Dendritic cell treated with granulocyte-macrophage colony-stimulating factor and Interleukin-4, amounts not matched to agents 40 ng/mL and 50 ng/mL, for 4 days (primary cell): ENCODE results near the gene NSG1.

Source experiments
- H3K27ac Mint-ChIP-seq: one replicate; pipeline ENCODE4 v1.8.0; 2022; ENCODE audit warnings: mild to moderate bottlenecking, mixed read lengths
- H3K27me3 Mint-ChIP-seq: one replicate; pipeline ENCODE4 v1.8.0; 2022; ENCODE audit warnings: mild to moderate bottlenecking, mixed read lengths
- H3K36me3 Mint-ChIP-seq: one replicate; pipeline ENCODE4 v1.8.0; 2022; ENCODE audit warnings: low read depth, mixed read lengths
- H3K4me1 Mint-ChIP-seq: one replicate; pipeline ENCODE4 v1.8.0; 2022; ENCODE audit warnings: low read depth, mixed read lengths
- H3K4me3 Mint-ChIP-seq: one replicate; pipeline ENCODE4 v1.8.0; 2022; ENCODE audit warnings: mild to moderate bottlenecking, moderate library complexity, mixed read lengths
- H3K9me3 Mint-ChIP-seq: one replicate; pipeline ENCODE4 v1.8.0; 2022; ENCODE audit warnings: mixed read lengths
- intact Hi-C: fragments of 100-400 bp; cut with micrococcal nuclease; formaldehyde crosslinking; loops from one replicate; pipeline ENCODE4 v1.15.0; 2022

Gene NSG1

DNA sequence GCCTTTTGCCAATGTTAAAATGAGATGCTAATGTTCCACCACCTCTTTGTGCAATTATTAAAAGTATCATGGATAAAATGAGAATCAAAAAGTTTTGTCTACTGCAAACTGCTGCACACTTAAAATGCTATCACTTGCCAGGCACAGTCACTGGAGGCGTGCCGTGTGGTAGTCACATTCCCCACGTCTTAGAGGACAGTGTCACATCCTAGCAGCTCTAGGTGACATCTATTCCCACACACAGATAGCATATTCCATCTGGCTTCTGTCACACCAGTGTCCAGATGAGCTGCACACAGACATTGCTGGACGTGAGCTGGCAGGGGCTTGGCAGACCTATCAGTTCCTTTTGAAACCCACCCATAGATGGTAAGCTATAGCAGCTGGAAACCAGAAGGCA lies 47.0 kb downstream of the NSG1 start:
- Mint-ChIP-seq H3K27me3 (no peaks in the 10 kb centered on the region), H3K9me3 (no peaks in the 10 kb centered on the region), H3K4me3 (no peak overlapping the region), H3K4me1 (no peaks in the 10 kb centered on the region), H3K36me3 (peaks cover 79% of the 10 kb centered on the region), H3K27ac (no peak overlapping the region)
- intact Hi-C loops, result no loop called here

DNA sequence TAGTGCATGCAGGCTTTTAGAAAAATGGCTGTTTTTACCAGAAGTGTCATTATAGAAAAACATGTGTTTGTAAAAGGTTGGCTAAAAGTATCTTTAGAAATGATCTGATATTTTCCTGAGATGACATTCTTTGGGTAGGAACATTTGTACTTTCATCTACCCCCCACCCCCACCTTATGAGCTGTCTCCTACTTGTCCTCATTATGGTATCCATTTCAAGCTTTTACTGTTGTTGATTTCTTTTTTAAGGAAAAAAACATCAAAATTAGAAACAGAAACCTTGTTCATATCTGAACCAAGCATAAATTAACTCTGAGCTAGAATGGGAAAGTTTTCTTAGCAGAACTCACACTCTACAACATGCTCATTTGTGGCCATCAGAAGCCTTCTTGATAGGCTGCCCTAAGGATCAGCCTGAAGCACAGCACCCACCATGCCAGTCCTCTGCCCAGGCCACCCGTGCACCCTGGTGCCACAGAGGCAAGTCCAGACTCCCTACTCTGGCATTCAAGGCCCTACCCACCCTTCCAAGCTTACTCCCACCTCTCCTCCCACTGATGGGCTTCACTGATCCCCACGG lies 49.4 kb downstream of the NSG1 start:
- no peaks in the 10 kb centered on the region for H3K4me1 Mint-ChIP-seq
- peaks cover 85% of the 10 kb centered on the region for H3K36me3 Mint-ChIP-seq
- intact Hi-C loops, result no loop called here
- no peaks in the 10 kb centered on the region for H3K27me3 Mint-ChIP-seq
- no peaks in the 10 kb centered on the region for H3K9me3 Mint-ChIP-seq
- H3K27ac Mint-ChIP-seq, result no peak overlapping the region
- no peak overlapping the region for H3K4me3 Mint-ChIP-seq

DNA sequence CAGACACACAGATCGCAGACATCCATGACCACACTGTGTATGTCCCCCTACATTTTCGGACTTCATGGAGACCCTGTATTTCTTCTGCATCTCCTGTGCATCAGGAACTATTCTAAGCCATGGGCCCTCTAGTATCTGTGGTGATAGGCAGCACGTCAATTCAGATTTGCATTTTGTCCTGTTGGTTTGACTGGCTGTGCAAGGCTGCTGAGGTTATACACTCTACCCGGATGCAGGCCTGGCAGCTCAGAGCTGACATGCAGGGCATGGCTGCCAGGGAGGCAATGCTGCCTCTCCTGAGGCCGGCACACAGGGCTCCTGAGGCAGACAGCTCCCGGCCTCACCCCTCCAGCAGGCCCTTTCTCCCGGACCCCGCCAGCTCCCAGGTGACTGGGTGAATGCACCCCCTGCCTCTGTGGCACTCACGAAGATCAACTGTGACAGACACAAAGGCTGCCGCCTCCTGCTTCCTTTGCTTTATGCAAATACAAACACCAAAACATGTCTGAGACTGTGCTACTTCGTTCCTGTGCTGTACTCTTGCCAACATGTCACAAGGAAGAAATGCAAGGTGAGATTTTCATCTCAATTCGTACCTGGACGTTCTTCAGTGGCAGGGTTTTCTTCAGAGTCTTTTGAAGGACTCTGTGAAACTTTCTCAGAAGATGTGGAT lies 51.0 kb downstream of the NSG1 start:
- Mint-ChIP-seq H3K27ac (no peak overlapping the region), H3K36me3 (peaks cover 83% of the 10 kb centered on the region), H3K4me1 (no peaks in the 10 kb centered on the region), H3K4me3 (no peak overlapping the region), H3K9me3 (no peaks in the 10 kb centered on the region), H3K27me3 (no peaks in the 10 kb centered on the region)
- intact Hi-C loops, result no loop called here

DNA sequence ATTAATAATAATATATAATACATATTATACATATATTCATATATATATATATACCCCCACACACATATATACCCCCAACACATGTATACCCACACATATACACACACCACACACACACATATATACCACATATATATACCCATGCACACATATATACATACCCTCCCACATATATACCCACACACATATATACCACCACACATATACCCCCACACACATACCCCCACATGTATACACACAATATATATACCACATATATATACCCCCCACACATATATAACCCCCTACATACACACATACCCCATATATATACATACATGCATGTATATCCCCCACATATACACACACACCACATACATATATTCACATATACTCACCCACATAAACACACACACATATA lies 52.0 kb downstream of the NSG1 start:
- Mint-ChIP-seq H3K4me3 (no peak overlapping the region), H3K36me3 (peaks cover 80% of the 10 kb centered on the region), H3K27me3 (no peaks in the 10 kb centered on the region), H3K4me1 (no peaks in the 10 kb centered on the region), H3K27ac (no peak overlapping the region), H3K9me3 (no peaks in the 10 kb centered on the region)
- intact Hi-C loops, result no loop called here

DNA sequence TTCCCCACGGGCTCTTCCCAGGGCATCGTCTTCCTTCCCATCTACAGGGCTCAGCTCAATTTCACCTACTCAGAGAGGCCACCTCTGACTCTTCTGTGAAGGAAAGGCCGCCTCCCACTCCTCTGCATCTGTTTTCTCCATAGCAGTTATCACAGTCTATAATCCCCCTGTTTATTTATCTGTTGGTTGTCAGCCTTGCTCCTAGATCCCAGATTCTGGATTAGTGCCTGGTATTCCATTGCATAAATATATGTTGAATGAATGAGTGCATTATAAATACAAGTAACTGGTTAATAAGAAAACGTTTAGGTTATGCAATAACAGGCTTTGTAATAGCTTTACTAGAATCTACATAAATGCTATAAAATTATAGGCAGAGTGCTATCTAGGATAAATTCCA lies 52.9 kb downstream of the NSG1 start:
- Mint-ChIP-seq H3K4me1 (no peaks in the 10 kb centered on the region), H3K36me3 (peaks cover 80% of the 10 kb centered on the region)
- intact Hi-C loops, result no loop called here

DNA sequence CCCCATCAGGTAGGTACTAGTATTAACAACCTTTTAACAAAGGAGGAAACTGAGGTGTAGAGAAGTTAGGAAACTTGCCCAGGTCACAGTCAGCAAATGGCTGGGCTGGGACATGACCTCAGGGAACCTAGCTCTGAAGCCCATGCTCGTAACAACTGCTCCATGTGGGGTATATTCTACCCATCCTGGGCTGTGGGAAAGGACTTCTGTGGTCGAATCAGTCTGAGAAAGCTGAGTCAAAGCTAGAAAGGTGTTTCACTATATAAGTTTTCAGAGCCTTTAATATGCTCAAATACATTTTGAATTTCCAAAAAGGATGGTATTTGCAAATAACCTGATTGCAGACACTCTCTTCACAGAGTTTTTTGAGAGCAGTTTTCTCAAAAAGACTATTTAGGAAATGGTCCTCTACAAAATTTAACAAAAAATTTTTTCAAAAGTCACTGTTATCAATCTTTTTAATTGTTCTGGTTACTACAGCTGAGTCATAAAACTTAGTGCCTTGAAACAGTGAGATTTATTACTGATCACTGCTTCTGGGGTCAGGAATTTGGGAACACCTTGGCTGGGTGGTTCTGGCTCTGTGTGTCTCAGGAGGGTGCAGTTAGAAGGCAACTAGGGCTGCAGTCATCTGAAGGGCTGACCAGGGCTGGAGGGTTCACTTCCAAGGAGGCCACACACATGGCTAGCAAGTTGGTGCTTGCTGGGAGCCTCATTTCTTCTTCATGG lies 53.6 kb downstream of the NSG1 start:
- no peaks in the 10 kb centered on the region for H3K27me3 Mint-ChIP-seq
- no peaks in the 10 kb centered on the region for H3K4me1 Mint-ChIP-seq
- H3K36me3 Mint-ChIP-seq, result peaks cover 81% of the 10 kb centered on the region
- H3K4me3 Mint-ChIP-seq, result no peak overlapping the region
- no peaks in the 10 kb centered on the region for H3K9me3 Mint-ChIP-seq
- intact Hi-C loops, result no loop called here
- H3K27ac Mint-ChIP-seq, result no peak overlapping the region

More for the DNA sequence above, 52.9 kb downstream of the NSG1 start:
- no peaks in the 10 kb centered on the region for H3K27me3 Mint-ChIP-seq
- H3K9me3 Mint-ChIP-seq, result no peaks in the 10 kb centered on the region
- H3K4me3 Mint-ChIP-seq, result no peak overlapping the region
- H3K27ac Mint-ChIP-seq, result no peak overlapping the region

DNA sequence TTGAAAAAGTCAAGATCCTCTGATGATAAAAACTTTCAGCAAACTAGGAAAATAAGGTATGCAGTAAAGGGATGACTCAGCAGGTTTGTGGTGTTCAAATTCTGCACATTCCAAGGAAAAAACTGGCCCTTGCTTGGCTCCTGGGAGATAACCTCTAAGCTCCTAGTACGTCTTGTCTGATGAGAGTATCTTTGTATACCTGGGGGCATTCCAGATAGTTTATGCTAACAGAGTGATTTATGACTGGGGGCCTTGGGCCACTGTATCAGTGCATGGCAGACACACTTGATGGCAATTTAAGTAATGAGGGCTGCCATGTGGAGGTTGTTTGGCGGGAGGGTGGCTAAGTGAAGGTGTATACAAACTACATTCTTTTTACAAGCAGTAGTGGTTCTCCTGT lies 56.9 kb downstream of the NSG1 start:
- no peaks in the 10 kb centered on the region for H3K27me3 Mint-ChIP-seq
- no peak overlapping the region for H3K4me3 Mint-ChIP-seq
- H3K9me3 Mint-ChIP-seq, result no peaks in the 10 kb centered on the region
- H3K36me3 Mint-ChIP-seq, result peaks cover 51% of the 10 kb centered on the region
- intact Hi-C loops, result no loop called here
- no peak overlapping the region for H3K27ac Mint-ChIP-seq
- no peaks in the 10 kb centered on the region for H3K4me1 Mint-ChIP-seq

DNA sequence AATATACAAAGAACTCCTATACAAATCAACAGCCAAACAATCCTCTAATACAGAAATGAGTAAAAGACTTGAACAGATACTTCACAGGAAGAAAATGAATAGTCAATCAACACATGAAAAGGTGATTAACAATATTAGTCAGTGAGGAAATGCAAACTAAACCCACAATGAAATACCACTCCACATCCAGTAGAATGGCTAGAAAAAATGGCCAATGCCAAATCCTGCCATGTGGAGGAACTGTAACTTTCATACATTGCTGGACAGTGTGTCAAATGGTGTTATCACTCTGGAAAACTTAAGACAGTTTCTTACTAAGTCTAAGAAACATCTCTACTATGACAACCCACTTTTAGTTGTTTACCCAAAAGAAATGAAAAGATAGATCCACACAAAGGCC lies 59.5 kb downstream of the NSG1 start:
- intact Hi-C loops, result no loop called here
- Mint-ChIP-seq H3K9me3 (no peaks in the 10 kb centered on the region), H3K36me3 (peaks cover 49% of the 10 kb centered on the region), H3K4me1 (no peaks in the 10 kb centered on the region), H3K27me3 (no peaks in the 10 kb centered on the region), H3K27ac (no peak overlapping the region), H3K4me3 (no peak overlapping the region)

DNA sequence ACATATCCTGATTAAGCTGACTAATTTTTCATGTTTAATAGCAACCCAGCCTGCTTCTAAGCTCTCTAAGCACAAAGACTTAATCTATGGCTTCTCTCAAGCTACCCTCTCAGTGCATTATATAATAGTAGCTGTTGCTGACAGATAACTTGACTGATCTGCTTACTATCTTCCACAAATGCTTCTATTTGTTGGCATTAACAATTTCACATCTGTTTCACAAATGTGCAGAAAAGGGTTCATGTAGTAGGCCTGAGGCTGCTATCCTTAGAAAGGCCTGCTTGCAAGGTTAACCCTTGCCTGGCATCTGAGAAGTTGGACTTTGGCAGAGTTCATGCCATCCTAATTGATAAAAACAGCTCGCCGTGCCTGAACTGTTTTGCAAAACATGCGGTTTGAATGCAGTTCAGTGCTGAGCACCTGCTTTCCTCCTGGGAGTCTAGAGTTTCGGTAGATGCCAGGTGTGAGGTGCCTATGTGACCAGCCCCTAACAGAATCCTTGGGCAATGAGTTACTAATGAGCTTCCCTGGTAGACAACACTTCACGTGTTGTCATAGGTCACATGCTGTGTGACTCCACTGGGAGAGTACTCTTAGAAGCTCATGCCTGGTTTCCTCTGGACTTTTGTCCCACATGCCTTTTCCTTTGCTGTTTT lies 68.4 kb downstream of the NSG1 start:
- Mint-ChIP-seq H3K4me3 (no peak overlapping the region), H3K9me3 (no peaks in the 10 kb centered on the region), H3K36me3 (peaks cover 94% of the 10 kb centered on the region), H3K27me3 (no peaks in the 10 kb centered on the region), H3K27ac (no peak overlapping the region), H3K4me1 (no peaks in the 10 kb centered on the region)
- intact Hi-C loops, result no loop called here

DNA sequence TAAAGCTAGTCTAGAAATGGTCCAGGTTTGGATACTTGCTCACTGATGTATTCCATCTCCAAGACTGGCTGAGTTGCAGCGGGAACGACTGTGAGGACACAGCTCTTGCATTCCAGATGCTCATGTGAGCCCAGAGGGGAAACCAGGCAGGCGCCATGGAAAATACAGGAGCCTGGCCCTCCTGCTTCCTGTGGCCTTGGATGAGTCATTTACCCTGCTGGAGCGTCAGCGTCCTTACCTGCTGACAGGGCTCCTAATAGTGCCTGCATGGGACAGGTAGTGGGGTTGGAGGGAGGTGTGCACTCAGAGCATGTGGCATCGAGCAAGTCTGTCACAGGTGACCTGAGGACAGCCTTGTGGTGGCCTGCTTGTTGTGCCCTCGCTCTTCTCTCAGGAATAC lies 69.4 kb downstream of the NSG1 start:
- peaks cover 86% of the 10 kb centered on the region for H3K36me3 Mint-ChIP-seq
- no peak overlapping the region for H3K27ac Mint-ChIP-seq
- no peaks in the 10 kb centered on the region for H3K9me3 Mint-ChIP-seq
- intact Hi-C loops, result no loop called here
- no peak overlapping the region for H3K4me3 Mint-ChIP-seq
- no peaks in the 10 kb centered on the region for H3K27me3 Mint-ChIP-seq
- H3K4me1 Mint-ChIP-seq, result no peaks in the 10 kb centered on the region

DNA sequence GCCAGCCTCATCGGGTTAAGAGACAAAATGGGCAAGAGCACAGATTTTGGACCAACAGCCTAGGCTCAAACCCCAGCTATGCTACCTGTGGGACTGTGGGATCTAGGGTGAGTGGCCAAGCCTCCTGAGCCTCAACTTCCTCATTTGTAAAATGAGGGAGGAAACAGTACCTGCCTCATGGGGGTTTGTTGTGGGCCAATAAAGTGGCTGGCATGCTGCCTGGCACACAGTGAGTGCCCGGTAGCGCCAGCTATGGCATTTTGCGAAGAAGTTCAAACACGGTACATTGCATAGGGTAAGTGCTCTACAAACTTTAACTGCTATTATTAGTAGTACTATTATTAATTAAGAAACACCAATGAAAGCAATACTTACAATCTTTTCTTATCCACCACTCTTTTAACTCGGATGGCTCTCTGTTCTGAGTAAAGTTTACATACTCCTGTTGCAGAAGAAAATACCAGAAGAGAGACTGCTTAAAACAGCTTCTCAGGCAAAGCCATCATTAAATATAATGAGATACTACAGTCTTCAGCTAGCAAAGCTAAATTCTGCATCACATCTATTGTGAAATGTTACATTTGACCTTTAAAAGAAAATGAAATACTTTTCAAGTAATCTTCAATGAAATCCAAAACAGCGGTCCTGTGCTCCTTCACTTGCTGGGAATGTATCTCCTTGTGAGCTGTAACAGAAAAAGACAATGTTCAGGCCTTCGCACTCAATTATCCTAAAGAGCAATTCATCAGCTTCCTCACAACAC lies 70.1 kb downstream of the NSG1 start:
- Mint-ChIP-seq H3K36me3 (peaks cover 84% of the 10 kb centered on the region), H3K4me1 (no peaks in the 10 kb centered on the region), H3K27ac (no peak overlapping the region), H3K9me3 (no peaks in the 10 kb centered on the region), H3K4me3 (no peak overlapping the region), H3K27me3 (no peaks in the 10 kb centered on the region)
- intact Hi-C loops, result no loop called here

DNA sequence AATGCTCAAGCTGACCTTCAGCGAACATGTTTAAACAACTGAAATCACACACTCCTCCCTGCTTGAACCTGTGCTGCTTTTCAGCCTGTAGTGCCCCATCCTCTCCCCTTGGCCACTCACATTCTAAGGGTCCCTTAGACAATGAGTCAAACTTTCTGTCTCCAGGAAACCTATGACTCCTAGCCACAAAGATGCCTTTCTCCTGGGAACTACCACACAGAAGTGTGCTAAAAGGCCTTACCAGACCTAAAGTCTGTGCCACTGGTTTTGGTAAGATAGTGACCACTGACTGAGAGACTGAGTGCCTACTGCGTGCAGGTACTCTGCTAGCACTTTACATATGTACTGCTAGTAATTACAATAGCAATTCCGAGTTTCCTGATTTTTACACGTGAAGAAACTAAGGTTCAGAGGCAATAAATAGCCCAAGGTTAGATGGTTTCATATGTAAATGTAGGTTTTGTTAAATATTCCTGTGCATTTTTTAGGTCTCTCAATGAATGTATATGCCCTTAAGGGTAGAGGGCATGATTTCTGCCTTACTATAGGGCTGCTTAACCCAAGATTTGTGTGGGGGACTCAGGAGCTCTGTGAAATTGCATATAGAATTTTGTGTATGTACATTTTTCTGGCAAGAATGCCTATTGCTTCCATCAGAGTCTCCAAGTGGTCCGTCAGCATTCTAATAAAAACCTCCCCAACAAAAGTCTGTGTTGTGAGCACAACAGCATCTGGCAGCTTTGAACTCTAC lies 71.1 kb downstream of the NSG1 start:
- no peaks in the 10 kb centered on the region for H3K4me1 Mint-ChIP-seq
- H3K27me3 Mint-ChIP-seq, result no peaks in the 10 kb centered on the region
- no peak overlapping the region for H3K27ac Mint-ChIP-seq
- peaks cover 77% of the 10 kb centered on the region for H3K36me3 Mint-ChIP-seq
- intact Hi-C loops, result no loop called here
- H3K4me3 Mint-ChIP-seq, result no peak overlapping the region
- H3K9me3 Mint-ChIP-seq, result no peaks in the 10 kb centered on the region

DNA sequence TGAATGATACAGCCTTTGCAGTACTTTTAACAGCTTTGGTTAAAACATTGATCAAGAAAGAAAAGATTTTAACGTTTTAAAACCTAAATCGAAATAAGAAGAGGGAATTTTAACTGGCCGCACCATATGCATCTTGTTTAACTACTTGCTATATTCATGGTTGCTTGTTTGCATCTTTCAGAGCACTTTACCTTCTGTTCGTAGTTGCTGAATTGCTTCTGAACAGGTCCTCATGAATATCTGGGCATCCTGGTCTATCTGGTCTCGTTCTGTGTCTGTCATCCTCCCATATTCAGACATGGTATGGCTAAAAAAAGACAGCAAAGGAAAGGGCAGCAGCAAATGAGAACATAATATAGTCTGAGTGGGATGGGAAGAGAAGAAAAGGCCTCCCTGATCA lies 72.3 kb downstream of the NSG1 start:
- H3K27me3 Mint-ChIP-seq, result no peaks in the 10 kb centered on the region
- H3K36me3 Mint-ChIP-seq, result peaks cover 68% of the 10 kb centered on the region
- intact Hi-C loops, result no loop called here
- H3K9me3 Mint-ChIP-seq, result no peaks in the 10 kb centered on the region
- no peak overlapping the region for H3K4me3 Mint-ChIP-seq
- no peaks in the 10 kb centered on the region for H3K4me1 Mint-ChIP-seq
- H3K27ac Mint-ChIP-seq, result no peak overlapping the region
